GM21367 (cell line): Measurements from ENCODE around the gene EXOSC9.

Source experiments
- ATAC-seq: cut with Tn5 transposase; IDR thresholded peaks from one replicate; pipeline ENCODE4 v1.9.1; 2021; ENCODE audit not compliant: unreplicated experiment

Gene EXOSC9

GRCh38 chr4:121823505-121824170, 22.5 kb downstream of the EXOSC9 start, which contains the start of gene CCNA2:
Gene CCNA2 (minus strand): TSS chr4:121823883. CDS start chr4:121823628, 255 bp downstream.
- ATAC-seq, result peak; percentile 90

DNA sequence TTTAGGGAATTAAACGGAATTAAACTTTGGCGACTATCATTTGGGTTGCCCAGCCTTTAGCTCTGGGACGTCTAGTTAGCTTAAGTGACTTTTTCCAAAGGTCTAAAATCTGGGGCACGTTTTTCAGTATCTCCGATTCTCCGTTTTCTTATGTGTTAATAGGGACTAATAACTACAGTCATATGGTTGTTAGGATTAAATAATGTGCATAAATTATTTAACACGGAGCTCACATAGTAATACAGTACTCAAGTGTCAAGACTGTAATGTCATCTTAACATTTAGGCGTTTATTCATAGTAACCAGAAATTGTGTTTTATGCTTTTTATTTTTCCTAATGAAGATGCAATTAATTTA, 23.0 kb downstream of the EXOSC9 start:
- ATAC-seq, result peak; percentile 1

- ATAC-seq, result no peak
These were observed 23.8 kb downstream of the EXOSC9 start for GRCh38 chr4:121824950-121825349.

DNA sequence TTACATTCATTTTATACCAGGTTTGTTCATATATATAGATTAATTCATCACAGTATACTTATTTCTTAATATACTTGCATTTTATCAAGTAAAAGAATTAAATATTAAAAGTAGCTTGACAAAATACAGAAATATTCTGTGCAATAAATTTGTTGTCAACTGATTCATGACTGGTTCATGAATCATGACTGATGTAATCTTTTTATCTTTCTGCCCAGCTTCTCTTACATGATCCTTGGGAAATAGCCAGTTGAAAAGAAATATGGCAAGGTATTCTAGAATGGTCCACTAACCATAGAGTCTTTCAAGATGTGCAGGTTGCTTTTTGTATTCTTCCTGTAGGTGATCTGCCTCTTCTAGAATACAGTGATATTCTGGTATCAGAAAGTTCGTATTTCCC, 26.7 kb downstream of the EXOSC9 start:
- ATAC-seq, result no peak

DNA sequence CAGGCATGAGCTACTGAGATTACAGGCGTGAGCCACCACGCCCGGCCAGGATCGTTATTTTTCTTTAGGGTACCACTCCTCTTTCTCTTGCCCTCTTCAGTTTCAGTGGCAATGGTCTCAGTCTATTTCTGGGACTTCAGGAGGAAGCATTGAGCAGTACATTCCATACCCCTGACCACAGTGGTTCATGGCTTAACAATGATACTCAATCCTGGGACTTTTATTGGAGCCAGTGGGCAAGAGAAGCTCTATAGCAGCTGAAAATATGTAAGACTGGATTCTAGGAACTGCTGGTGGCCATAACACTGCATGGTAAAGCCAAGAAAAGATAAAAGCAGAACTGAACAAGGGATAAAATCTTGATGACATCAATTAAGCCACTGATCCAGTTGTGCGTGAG, 28.4 kb downstream of the EXOSC9 start:
- ATAC-seq, result no peak

GRCh38 chr4:121838136-121838535, 37.0 kb downstream of the EXOSC9 start:
- ATAC-seq, result no peak

GRCh38 chr4:121842862-121843261, 41.7 kb downstream of the EXOSC9 start:
- no peak for ATAC-seq

- ATAC-seq, result no peak
These were observed 45.5 kb downstream of the EXOSC9 start for GRCh38 chr4:121846662-121847061.

DNA sequence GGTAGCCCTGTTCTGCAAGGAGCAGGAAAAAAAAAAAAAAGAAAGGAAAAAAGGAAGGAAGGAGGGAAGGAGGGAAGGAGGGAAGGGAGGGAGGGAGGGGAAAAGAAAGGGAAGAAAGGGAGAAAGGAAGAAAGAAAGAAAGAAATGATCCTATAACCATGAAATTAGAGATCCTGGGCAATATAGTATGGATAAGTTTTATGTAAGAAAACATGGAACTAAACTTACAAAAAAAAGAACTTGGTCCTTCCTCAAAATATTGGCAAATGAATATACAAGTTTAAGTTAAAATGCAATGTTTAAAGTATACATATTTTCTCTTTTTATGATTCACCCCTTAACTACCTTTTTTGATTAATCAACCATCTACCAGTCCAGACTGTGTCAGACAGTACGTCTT, 50.2 kb downstream of the EXOSC9 start:
- ATAC-seq, result no peak

DNA sequence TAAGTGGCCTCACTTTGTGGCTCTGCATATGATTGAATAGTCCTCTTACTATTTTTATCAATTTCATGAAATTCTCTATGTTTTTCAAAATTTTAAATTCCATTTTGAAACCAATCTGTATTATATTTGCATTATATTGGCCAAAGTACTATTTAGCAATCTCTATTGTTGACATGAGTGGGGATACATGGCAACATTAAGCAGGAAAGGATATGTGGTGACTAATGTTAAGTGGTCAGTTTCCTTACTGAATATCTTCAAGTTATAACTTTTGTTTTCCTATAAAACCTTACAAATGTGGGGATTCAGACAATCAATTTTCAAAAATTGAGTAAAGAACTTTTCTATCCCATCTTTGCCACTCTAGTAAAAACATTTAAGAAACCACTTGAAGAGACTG, 59.0 kb downstream of the EXOSC9 start:
- no peak for ATAC-seq

- no peak for ATAC-seq
These were observed 60.3 kb downstream of the EXOSC9 start for GRCh38 chr4:121861426-121861825.

GRCh38 chr4:121863799-121864198, 62.7 kb downstream of the EXOSC9 start:
- ATAC-seq, result no peak
